ENCODE data around the gene D2HGDH. TPM values are rescaled to one million over a fixed set of nuclear protein-coding genes. Genes with fewer than 3 reads are reported as not detected.
"Not testable (repeated sequence)": the region's sequence is repeated elsewhere in the genome, so short reads cannot be mapped to it uniquely, and the experiment has no call there.

The D2HGDH gene
- total RNA-seq, 1 experiment from 2014 or later: 5.6 TPM

DNA sequence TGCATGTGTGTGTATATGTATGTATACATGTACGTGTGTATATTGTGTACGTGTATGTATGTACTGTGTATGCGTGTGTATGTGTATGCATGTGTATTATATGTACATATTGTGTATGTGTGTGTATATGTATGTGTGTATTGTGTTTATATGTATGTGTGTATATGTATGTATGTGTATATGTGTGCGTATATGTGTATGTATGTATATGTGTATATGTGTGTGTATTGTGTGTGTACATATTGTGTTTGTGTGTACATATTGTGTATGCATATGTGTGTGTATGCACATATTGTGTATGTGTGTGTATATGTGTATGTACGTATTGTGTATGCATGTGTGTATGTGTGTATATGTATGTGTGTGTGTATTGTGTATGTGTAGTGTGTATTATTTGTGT is 59.0 kb downstream of the D2HGDH start:
- no peak for DNase-seq (ENCODE audit: low read depth)

DNA sequence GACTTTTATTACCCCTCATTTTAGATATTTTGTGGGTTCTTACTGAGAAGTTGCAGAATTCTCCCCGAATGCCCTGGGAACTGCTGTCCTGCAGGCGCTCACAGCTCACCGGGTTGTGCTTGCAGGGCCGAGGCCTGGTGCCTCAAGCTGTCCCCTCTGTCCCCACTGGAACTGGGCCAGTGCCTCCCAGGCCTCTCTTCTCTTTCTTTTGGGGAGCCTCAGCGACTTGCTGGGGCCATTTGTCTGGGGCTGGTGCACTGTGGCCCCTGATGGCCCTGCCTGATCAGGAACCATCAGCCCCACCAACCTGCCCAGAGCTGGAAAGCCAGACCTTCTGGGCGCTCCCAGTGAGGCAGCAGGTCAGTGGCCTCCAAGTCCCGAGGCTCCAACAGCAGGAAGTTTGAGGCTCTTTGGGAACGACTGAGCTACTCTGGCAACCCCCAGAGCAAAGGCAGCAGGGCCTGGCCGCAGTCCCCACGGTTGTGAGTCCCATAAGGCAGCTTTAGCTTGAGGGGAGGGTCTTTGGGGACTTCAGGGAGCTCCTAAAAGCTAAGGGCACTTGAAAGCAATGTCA is 59.9 kb downstream of the D2HGDH start:
- DNase-seq (ENCODE audit: low read depth): no peak

DNA sequence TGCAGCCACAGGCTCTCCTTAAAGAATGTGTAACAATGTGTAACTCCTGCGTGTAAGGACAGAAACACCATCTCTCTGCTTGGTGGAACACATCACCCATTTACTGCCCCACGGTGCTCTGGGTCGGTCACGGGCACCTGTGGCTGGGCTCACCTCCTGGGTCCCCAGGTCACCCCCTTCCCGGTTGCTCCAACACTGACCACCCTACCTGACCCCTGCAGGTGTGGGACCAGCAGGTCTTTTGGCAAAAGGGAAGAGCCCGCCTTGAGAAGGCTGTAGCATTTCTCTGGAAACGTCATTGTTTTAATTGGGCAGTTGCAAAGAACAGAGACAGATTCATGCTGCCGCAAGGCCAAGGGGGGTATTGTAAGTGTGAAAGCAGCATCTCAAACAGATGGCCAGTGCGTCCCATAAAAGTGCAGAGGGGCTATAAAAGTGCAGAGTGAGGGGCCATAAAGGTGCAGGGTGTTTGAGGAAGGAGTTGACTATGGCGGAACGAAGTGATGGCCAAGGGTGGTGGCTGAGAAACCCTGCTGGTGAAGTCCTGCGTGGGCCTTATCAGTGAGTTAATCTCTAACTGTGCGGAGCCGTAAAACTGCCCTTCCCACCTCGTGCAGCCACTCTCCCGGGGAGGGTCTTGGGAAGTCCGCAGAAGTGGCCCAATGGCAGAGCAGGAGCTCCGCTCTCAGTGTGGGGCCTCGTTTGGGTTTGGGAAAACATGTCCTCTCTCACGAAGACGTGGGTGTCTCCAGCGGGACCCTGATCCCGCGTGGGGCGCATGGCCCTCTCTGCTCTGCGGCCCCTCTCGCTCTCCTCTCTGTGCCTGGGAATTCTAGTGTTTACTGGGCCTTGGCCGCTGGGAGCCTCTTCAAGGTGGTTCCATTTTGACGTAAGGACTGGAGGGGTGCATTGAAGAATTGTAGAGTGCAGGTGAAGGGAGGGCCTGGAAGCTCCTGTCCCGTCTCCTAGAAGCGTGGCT is 60.9 kb downstream of the D2HGDH start:
- DNase-seq (ENCODE audit: low read depth): no peak

DNA sequence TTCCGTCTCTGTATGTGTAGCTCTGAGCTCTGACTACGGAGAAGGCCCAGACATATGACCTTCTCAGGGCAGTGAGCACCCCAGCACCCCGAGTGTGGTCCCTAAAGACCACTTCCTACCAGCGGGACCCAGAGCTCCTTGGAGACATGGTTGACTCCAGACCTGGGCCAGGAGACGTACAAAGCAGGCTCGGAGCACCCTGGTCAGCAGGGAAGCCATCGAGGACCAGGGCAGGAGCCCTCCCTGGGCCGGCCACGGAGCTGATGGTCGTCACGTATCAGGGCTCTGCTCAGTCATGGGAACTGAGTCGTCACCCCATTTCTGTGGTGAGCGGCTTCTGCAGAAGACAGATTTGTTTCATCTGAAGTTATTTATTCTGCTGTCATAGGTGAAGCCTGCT is 61.8 kb downstream of the D2HGDH start:
- no peak for DNase-seq (ENCODE audit: low read depth)

DNA sequence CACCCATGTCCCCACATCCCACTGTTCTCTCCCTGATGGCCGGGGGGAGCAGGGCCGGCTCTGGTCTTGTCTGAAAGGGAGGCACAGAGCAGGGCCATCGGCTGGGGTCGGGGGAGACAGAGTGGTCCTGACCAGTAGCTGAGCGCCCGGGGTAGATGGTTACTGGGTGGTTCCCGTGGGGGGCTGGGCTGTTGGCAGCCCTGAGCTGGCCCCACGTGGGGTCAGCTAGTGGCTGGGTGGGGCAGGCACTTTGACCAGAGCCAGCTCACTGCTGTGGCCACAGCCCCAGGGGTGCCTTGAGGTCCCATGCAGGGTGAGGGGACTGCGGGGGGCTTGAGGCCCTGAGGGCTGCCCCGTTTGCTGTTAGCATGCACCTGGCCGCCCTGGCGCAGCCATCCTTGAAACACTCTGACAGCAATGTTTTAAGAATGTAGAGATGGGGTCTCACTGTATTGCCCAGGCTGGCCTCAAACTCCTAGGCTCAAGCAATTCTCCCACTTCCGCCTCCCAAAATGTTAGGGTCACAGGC is 62.2 kb downstream of the D2HGDH start:
- DNase-seq (ENCODE audit: low read depth): no peak

DNA sequence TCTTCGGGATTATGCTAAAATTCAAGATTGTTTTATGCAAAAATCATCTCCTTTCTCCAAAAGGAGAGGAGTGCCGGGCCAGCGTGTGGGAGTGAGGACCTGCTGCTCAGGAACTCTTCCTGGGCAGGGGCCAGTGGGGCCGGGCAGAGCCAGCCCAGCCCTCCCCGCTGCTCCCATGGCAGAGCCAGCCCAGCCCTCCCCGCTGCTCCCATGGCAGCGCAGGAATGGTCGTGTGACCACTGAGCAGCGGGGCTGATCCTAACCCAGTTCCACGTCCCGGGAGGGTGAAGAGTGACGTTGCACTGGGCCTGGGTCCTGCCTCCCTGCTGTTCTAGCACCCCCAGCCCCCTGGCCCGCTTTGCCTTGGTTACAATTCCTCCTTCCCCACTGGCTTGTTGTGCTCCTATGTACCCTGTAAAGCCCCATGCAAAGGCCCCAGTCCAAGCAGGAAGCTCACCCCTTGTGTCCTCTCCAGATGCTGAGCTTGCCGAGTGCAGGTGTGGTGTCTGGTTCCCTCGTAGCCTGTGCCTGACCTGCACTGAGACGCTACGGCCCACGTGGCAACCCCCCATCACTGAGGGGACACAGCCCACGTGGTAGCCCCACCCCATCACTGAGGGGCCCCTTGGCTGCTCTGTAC is 63.1 kb downstream of the D2HGDH start:
- no peak for DNase-seq (ENCODE audit: low read depth)

DNA sequence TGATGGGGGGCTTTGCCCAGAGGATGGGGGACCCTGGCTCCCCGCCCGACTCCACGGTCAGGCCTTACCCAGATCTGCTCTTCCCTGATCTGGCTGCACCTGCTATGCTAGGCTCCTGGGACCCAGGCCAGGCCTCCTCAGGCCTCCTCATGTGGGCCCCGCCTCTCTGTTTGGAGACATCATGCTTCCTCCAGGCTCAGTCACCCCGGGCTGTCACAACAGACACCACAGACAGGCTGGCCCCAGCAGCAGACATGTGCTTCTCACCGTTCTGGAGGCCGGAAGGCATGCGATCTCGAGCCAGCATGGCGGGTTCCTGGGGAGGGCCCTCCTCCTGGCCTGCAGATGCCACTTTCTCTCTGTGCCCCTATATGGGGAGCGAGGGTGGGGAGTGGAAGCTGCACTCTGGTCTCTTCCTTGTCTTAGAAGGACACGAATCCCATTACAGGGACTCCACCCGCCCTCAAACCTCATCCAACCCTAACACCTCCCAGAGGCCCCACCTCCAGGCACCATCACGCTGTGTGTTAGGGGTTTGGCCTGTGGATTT is 63.7 kb downstream of the D2HGDH start:
- DNase-seq (ENCODE audit: low read depth): no peak

DNA sequence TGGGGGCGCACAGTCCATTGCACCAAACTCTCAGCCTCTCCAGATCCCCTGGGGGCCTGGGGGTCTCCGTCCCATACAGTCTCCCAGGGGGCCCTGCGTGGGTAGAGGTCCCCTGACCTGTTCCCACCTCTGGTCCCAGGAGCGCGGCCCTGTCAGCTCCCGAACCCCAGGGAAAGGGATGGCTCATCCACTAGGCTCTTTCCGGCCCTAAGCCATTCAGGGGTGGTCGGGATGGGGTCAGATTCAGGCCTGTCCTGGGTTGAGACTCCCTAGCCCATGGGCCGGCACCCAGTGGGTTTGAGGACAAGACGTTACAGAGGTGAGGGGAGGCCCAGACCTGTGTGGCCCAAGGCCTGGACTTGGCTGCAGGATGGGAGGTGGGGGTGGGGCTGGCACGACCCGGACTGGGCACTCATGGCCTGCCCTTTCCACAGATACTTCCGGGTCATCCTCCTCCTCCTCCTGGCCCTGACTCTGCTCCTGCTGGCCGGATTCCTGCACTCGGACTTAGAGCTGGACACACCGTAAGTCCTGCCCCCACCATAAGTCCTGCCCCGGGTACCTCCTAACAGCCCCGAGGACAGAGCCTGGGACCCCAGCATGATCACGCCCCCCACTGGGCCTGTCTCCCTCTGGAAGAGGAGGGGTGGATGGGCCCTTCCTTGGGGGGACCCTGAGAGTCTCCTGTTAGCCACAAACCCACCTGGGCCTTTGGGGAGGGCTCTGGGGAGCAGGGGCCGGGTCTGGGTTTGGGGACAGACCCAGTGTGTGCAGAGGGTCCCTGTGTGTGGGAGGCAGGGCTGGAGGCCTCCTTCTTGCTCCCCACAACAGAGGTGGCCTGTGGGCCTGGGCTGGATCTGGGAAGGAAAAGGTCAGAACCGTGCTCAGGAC is 64.4 kb downstream of the D2HGDH start:
- DNase-seq (ENCODE audit: low read depth): no peak

DNA sequence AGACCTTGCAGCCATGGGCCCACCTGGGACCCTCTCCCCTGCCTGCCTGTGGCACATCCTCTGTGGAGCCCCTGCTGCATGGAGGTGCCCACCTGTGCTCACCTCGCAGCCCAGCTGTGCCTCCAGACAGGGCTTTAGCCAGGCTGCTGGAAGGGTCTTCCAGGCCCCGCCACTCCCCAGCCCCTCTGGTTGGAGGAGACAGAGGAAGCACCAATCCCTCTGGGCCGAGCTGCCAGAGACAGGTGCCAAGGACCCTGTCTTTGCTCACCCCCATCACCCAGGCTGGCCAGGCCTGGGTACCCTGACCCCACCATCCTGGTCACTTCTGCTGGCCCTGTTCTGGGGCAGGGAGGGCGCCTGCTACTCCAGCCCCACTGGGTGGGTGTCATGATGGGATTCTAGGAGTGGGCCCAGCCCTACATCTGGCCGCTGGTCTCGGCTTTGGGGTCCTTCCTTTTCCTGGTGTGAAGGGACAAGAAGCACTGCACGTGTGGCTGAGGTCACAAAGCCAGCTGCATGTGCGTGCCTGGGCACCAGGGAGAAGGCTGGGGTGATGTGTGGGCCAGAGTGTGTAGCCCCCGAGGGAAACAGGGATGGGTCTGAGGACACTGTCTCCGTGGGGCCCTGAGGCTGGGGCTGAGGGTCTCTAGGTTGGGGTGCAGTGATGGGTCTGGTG is 65.2 kb downstream of the D2HGDH start:
- DNase-seq (ENCODE audit: low read depth): no peak

DNA sequence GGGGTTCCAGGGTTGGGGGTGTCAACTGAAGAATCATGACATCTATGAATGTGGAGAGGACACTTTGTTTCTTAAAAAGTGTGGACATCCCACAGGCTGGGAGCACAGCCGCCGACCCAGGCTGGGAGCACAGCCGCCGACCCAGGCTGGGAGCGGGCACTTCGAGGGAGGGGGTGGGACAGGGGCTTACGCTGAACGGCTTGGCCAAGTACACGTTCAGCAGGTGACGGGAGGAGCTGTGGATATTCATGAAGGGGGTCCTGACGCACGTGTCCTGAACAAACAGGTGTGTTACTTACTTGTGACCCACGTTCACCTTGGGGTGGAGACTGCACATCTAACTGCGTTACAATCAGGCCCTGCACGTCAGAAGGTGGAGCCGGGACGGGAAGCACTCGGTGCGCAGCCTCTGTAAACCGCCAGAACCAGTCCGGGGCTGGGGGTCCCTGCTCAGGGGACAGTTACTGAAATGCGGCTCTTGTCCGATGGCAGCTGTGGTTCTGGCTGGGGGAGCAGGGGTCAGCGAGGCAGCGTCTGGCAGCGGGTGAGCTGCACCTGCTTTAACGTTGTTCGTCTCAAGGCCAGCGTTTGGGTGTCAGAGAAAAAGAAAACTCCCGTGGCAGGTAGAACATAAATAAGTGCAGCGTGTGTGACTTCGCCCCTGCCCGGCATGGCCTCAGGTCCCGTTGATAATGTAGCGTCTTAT is 65.9 kb downstream of the D2HGDH start:
- DNase-seq (ENCODE audit: low read depth): not testable (repeated sequence)

DNA sequence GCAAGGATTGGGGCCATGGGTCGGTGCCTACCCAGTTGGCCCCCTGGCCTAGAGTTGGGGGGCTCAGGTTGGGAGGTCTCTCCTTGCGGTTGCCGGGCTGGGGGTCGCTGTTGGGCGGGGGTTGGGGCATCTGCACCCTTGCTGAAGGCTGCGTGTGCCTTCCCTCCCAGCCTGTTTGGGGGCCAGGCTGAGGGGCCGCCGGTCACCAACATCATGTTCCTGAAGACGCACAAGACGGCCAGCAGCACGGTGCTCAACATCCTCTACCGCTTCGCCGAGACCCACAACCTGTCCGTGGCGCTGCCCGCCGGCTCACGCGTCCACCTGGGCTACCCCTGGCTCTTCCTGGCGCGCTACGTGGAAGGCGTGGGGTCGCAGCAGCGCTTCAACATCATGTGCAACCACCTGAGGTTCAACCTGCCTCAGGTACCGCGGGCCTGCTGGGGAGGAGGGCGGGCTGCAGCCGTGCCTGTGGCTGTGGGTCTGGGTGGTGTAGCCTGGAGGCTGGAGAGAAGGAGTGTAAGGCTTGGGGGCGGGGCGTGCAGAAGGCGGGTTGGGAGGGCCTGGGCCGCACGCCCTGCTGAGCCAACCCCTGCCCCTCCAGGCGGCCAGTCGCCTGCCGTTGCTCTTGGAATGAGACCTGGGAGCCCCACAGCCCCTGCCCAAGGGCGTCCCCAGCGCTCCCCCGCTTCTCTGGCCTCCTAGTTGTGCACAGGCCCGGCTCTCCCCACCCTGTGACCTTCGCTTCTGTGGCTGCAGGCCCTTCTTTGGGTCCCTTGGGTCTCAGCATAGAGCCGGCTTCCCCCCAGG is 67.4 kb downstream of the D2HGDH start:
- no peak for DNase-seq (ENCODE audit: low read depth)

DNA sequence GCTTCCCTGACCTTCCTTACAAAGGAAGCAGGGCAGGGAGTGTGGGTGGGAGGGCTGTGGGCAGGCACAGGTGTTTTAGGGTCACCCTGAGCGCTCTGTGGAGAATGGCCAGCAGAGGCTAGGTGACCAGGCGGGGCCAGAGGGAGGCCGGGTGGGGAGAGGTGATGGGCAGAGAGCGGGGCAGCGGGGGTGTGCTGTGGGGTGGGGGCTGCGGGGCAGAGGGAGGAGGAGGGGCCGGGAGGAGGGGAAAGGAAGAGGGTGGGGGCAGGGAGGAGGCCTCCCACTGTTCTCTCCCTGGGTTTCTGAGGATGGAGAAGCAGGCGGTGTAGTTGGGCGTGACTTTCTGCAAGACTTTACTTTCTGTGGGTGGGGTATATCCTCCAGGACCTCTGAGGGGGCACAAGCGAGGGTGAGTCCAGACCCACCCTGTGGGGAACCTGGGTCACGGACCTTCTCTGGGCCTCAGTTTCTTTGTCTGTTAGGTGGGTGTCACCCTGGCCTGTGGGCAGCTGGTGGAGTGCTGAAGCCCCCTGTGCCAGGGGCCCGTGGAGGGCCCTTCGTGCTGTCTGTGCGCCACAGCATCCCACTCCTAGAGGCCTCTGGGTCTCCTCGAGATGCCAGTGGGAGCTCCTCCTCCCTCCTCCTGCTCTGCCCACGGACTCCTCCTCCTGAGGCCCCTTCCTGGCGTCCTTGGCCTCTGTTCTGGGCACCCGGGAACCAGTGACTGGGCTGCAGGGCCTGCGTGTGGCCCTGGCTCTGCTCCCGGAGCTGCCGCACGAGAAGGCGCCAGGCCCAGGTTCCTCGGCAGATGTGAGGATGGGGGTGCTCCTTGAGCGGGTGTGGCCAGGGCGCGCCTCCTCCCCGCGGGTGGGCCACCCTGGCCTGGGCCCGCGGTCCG is 68.2 kb downstream of the D2HGDH start:
- DNase-seq (ENCODE audit: low read depth): no peak

DNA sequence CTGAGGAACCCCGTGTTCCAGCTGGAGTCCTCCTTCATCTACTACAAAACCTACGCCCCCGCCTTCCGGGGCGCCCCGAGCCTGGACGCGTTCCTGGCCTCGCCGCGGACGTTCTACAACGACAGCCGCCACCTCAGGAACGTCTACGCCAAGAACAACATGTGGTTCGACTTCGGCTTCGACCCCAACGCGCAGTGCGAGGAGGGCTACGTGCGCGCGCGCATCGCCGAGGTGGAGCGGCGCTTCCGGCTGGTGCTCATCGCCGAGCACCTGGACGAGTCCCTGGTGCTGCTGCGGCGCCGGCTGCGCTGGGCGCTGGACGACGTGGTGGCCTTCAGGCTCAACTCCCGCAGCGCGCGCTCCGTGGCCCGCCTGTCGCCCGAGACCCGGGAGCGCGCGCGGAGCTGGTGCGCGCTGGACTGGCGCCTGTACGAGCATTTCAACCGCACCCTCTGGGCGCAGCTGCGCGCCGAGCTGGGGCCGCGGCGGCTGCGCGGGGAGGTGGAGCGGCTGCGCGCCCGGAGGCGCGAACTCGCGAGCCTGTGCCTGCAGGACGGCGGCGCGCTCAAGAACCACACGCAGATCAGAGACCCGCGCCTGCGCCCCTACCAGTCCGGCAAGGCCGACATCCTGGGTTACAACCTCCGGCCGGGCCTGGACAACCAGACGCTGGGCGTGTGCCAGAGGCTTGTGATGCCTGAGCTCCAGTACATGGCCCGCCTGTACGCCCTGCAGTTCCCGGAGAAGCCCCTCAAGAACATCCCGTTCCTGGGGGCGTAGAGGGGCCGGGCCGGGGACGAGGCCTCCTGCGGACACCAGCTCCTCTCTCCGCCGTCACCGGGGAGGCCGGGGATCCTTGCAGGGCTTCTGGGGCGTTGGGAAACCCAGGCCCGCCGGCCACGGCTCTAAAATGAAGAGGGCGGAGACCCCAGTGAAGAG is 69.2 kb downstream of the D2HGDH start:
- peak; percentile 26 for DNase-seq (ENCODE audit: low read depth)

DNA sequence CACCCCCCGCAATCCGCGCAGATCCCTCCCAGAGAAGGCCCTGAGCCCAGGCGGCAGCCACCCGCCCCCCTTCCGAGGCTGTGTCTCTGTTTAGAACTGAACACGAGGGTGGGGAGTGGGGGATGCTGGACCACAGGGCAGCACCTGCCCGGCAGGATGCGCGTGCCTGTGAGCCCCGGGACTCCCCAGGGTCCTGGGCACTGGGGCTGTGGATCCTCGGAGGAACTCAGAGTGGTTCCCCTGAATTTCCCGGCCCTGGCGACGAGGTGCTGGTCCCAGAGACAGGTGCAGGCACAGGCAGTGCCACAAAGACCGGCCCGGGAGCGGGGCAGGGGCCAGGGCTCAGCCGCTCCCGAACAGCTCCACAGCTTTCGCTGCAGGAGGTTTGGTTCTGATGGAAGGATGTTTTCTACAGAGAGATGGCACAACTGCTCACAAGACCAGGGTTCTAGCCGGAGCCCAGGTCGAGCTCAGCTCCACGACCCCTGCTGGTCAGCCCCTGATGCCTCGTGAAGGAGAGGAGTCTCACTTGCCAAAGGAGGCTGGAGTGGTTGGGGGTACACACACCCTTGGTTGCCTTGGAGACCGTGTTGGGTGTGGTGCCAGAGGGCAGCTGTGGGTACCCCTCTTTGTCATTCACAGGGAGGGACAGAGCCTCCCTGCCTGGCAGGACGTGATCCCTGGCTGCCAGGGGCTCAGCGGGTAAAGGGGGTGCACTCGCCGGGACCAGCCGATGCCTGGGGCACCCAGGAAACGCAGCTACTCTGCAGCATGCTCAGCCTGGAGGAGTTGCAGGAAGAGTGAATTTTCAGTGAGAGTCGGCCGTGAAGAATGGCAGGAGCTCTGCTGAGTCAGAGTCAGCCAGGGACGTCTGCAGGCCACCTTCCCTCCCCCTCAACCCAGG is 70.1 kb downstream of the D2HGDH start:
- no peak for DNase-seq (ENCODE audit: low read depth)

DNA sequence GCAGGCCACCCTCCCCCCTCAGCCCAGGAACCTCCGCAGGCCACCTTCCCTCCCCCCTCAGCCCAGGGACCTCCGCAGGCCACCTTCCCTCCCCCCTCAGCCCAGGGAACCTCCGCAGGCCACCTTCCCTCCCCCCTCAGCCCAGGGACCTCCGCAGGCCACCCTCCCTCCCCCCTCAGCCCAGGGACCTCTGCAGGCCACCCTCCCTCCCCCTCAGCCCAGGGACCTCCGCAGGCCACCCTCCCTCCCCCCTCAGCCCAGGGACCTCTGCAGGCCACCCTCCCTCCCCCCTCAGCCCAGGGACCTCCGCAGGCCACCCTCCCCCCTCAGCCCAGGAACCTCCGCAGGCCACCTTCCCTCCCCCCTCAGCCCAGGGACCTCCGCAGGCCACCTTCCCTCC is 71.8 kb downstream of the D2HGDH start:
- not testable (repeated sequence) for DNase-seq (ENCODE audit: low read depth)

Measured in RPMI7951 (cell line).